CD4-positive, alpha-beta T cell treated with Interleukin-1 beta for 1 hour (primary cell): Measurements from ENCODE around the gene NTNG1.

Experiments used
- DNase-seq, 2 donors: peaks; one replicate each; pipeline ENCODE4 v3.0.0-alpha.2; 2020 to 2022

NTNG1 gene

GRCh38 chr1:107419003-107419402, 278.2 kb downstream of the NTNG1 start:
- DNase-seq, result no peak

DNA sequence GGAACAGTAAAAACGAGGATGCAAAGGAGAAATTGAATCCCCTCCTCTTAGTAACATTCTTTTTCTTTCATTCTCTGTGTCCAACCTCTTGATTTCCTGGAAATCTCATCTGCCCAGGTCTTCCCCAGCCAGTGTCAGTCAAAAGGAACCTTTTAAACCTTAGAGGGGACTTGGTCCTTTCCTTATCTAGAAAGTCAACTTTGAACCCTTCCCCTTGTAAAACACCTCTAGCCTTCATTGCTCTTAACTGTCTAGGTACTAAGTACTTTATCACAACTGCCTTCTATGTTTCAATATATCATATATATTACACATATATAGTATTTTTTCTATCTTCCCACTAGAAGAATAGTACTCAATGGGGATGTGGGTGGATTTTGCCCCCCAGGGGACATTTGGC, 282.1 kb downstream of the NTNG1 start:
- DNase-seq, result no peak

GRCh38 chr1:107430540-107431228, 289.8 kb downstream of the NTNG1 start:
- peak; percentile 7 to 17 for DNase-seq

DNA sequence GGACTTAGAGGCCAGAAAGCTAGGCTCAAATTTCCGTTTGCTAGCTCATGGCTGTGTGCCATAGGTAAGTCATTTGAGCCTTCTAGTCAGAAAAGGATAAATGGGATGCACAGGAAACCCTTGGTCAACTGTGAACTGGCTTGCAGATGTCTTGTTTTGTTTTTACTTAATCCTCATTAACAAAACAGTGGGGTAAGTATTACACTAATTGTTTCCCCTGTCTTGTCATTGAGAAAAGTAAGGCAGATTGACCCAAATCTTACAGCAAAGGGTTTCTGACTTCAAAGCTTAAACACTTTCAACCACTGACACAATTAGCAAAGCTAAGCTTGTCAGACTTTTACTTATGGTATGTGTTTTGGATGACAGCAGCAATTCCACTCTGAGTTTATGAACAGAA, 291.3 kb downstream of the NTNG1 start:
- no peak for DNase-seq

- DNase-seq, result no peak
Observed at GRCh38 chr1:107433068-107433467, 292.2 kb downstream of the NTNG1 start.

GRCh38 chr1:107433635-107434360, 293.0 kb downstream of the NTNG1 start:
- no peak for DNase-seq

DNA sequence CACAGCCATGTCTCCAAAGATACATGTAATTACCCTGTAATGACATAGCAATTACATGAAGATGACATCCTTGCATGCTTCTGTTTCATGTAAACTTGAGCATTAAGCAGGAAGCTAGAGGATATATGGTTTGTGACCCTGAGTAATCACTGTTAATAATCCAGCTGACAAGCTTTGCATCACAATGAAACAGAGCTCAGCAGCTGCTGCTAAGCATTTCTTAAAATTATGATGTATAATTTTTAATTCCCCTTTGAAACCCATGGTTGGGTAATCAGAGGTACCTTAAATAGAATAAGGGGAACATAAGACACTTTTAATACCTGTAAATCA, 293.5 kb downstream of the NTNG1 start:
- DNase-seq, result no peak

DNA sequence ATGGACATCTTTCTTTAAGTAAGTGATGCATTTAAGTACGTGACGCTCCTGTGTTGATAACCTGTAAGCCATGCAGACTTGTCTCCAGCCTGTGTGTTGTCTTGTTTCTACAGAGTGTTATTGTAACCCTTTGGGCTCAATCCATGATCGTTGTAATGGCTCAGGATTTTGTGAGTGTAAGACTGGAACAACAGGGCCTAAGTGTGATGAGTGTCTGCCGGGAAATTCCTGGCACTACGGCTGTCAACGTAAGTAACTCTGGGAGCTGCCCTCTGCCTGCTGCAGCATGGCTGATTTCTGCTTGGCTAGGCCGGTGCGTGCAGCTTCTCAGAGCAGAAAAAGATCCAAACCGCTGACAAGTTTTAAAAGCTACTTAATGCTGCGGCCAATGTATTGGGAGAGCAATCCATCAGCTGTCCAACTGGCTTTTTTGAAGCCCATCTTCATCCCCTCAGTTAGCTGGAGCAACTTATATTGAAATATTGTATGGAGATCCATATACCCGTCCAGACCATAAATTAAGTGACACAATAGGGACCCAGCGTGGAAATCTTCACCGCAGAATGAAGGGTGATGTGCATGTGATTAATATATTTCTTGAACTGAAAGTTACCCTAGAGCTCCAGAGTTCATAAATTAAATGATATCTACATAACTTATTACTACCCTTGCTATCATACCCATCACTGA, 295.9 kb downstream of the NTNG1 start:
- no peak for DNase-seq

- no peak for DNase-seq
Observed at GRCh38 chr1:107439567-107439966, 298.7 kb downstream of the NTNG1 start.

- DNase-seq, result no peak
Observed at GRCh38 chr1:107442551-107442950, 301.7 kb downstream of the NTNG1 start.

DNA sequence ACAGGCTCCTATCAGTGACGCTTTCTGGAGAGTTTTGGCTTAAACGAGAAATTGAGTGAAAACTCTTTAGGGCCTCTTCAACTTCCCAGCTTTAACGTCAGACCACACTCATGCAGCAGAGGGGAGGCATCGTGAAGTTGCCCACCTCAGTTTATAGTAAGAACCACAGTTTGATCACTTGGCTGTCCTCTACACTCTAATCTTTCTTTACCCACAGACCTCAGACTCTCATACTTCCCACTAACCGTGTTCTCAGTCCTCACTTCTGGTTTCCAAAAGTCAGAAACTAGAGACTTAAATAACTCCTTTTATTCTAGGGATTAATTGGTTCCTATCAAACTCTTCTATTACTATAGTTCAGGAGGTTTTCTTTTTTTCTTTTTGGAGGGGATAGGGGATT, 302.2 kb downstream of the NTNG1 start:
- no peak for DNase-seq

- DNase-seq, result no peak
Observed at GRCh38 chr1:107443860-107444259, 303.0 kb downstream of the NTNG1 start.

DNA sequence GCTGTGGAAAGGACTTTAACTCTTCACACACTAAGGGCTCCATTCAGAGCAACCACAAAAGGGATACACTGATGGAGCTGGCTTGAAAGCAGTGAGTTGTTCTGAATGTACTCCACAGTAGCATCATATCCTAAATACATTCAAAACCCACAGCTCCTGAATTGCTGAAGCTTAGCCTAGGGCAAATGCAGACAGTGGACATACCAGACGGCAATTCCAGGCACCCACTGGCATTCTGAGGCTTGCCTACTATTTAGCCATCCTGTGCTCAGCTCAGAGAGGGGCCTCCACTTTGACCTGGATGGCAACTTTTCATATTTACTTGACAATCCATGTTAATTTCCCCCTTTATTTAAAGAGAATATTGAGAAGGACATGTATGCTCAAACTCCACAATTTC, 303.5 kb downstream of the NTNG1 start:
- DNase-seq, result no peak

DNA sequence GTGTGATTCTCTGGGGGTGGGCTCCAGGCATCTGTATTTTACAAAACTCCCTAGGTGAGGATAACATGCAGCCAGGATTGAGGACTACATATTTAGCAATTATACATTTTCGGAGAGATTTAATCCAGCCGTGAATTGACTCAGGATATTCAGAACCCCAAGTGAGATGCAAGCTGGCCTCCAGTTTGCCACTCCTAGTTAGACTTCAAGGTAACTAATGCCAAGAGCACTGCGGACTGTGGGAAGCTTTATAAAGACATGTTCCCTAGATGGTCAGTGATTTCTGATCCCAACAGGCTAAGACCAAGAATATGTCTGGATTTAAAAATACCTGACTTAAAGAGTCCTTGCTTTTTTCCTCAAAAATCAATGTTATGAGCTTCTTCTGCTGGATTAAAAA, 308.5 kb downstream of the NTNG1 start:
- no peak for DNase-seq

GRCh38 chr1:107450899-107451664, 310.2 kb downstream of the NTNG1 start:
- DNase-seq, result no peak

- no peak for DNase-seq
Observed at GRCh38 chr1:107451715-107452114, 310.9 kb downstream of the NTNG1 start.

GRCh38 chr1:107454791-107455190, 314.0 kb downstream of the NTNG1 start:
- DNase-seq, result no peak

DNA sequence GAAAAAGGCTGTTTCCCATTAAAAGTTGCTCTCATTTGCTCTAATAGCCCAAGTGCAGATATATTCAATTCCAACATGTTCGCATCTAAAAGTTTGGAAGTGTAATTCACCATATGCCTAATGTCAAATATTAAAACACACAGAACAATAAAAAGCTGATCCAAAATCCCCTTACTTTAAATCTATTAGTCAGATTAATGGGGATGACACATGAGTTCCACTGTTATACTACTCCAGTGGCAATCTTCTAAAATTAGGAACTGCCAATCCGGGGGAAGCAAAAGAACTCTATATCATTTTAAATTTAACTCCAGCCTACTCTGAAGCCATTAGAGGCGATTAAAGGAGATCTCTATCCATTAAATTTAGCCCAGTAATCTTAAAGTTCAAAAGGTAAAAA, 317.1 kb downstream of the NTNG1 start:
- no peak for DNase-seq

- no peak for DNase-seq
Observed at GRCh38 chr1:107459204-107459904, 318.5 kb downstream of the NTNG1 start.

GRCh38 chr1:107460035-107460434, 319.2 kb downstream of the NTNG1 start:
- DNase-seq, result no peak

- no peak for DNase-seq
Observed at GRCh38 chr1:107464827-107465226, 324.0 kb downstream of the NTNG1 start.

DNA sequence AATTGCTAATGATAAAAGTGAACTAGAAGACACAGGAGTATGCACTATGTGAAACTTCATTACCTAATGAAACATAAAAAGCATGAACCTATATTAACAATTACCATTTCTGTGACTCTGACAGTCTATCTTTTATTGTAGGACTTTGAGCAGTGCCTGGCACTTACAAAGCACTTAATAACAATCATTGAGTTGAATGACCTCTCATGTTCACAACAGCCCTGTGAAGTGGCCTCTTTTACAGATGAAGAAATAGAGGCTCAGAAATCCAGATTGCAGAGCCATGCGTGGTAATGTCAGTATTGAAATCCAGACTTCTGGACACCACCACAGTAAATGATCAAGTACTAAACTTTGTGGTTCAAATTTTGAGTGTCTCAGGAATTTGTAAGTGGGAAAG, 326.4 kb downstream of the NTNG1 start:
- DNase-seq, result no peak

- DNase-seq, result no peak
Observed at GRCh38 chr1:107467811-107468210, 327.0 kb downstream of the NTNG1 start.
